HCT116 (cell line): ENCODE results near the gene GSG1L.

Source experiments
- ELF1 ChIP-seq: IDR thresholded peaks from 2 replicates; pipeline ENCODE4 v1.6.1; 2012; ENCODE audit warnings: low read depth, borderline replicate concordance
- EZH2 ChIP-seq: fragments of 200-600 bp; sonication (generic); IDR thresholded peaks from 2 replicates; pipeline ENCODE4 v1.6.1; 2017; ENCODE audit warnings: antibody characterized with exemption, mixed run types
- POLR2A ChIP-seq: IDR thresholded peaks from 2 replicates; pipeline ENCODE4 v1.7.0; 2011; ENCODE audit warnings: borderline replicate concordance; ENCODE audit not compliant: insufficient read depth, insufficient read length; ENCODE audit errors: extremely low read depth
- SRF ChIP-seq: IDR thresholded peaks from 2 replicates; pipeline ENCODE4 v1.6.1; 2012; ENCODE audit warnings: low read depth
- ZFX ChIP-seq: fragments of 450-650 bp; IDR thresholded peaks from 2 replicates; pipeline ENCODE4 v1.6.1; 2017
- TF ChIP-seq, protein P1 (sequence below), 3 experiments: fragments of 200-600 bp in 1 of 3; sonication (generic) in 1 of 3; IDR thresholded peaks in 2 of 3; conservative IDR thresholded peaks in 1 of 3; 2 replicates each; pipeline ENCODE4 v1.5.1; 2012 to 2017; ENCODE audit warnings: low read depth in 2 of 3, low read length in 2 of 3, antibody characterized with exemption in 1 of 3, borderline replicate concordance in 1 of 3, control low read depth in 1 of 3, mild to moderate bottlenecking in 1 of 3, mixed read lengths in 1 of 3, mixed run types in 1 of 3, moderate library complexity in 1 of 3; ENCODE audit not compliant: insufficient read depth in 1 of 3

DNA sequence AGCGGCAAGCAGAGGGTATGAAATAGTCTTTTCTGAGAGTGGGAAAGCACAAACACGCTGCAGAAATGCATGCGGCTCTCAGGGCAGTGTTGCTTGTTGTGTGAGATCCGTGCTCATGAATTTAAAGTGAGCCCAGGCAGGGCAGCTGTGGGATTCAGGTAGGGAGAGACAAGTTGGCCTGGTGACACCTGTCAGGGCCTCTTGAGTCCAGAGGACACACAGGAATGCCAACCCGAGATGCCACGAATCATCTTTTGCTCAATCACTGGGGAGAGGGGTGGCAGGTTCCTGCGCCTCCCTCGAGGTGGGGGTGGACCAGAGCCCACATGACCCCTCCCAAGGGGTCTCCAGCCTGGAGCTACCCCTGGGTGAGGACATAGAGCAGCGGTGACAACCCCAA lies 211.9 kb downstream of the GSG1L start:
- TF ChIP-seq, protein P1, sequence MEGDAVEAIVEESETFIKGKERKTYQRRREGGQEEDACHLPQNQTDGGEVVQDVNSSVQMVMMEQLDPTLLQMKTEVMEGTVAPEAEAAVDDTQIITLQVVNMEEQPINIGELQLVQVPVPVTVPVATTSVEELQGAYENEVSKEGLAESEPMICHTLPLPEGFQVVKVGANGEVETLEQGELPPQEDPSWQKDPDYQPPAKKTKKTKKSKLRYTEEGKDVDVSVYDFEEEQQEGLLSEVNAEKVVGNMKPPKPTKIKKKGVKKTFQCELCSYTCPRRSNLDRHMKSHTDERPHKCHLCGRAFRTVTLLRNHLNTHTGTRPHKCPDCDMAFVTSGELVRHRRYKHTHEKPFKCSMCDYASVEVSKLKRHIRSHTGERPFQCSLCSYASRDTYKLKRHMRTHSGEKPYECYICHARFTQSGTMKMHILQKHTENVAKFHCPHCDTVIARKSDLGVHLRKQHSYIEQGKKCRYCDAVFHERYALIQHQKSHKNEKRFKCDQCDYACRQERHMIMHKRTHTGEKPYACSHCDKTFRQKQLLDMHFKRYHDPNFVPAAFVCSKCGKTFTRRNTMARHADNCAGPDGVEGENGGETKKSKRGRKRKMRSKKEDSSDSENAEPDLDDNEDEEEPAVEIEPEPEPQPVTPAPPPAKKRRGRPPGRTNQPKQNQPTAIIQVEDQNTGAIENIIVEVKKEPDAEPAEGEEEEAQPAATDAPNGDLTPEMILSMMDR (IDR thresholded peaks at IDR 0.05 in 2 of 3, conservative IDR thresholded peaks at IDR 0.05 in 1 of 3; ENCODE audit: borderline replicate concordance in 1 of 3, insufficient read depth in 1 of 3, low read depth in 2 of 3, low read length in 2 of 3) = no peak
- TF ChIP-seq POLR2A (no peak), ELF1 (no peak), EZH2 (no peak), ZFX (no peak), SRF (no peak)
